Measurements from ENCODE around the gene LDLRAP1. TPM values are rescaled to one million over a fixed set of nuclear protein-coding genes. Genes with fewer than 3 reads are reported as not detected.

The LDLRAP1 gene
- total RNA-seq, 1 experiment from 2014 or later = 26.0 TPM

- TF ChIP-seq REST (IDR thresholded peaks at IDR 0.05; ENCODE audit: low read depth) = no peak
- no peak for TF ChIP-seq EGR1 (IDR thresholded peaks at IDR 0.05; ENCODE audit: low read depth)
- TF ChIP-seq RAD21 (IDR thresholded peaks at IDR 0.05; ENCODE audit: low read depth) = no peak
Measured at GRCh38 chr1:25566730-25567341, 23.4 kb downstream of the LDLRAP1 start (continued).

DNA sequence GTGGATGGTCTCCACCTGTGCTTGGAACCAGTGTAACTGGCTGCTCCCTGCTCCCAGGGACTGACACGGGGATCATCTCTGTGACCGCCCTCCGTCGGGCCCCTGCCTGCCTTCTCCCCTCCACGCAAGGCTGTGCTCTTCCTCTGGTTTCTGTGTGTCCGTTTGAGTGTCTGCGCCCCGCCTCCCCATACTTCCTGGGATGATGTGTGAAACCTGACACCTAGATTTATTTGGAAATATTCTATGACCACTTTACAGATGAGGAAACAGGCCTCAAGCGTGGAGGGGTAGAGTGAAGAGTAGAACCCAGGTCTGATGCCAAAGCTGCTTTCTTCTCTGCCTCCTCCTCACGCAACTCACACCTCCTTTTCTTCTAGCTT, 24.3 kb downstream of the LDLRAP1 start:
- RAD21 ChIA-PET (ENCODE audit: low non-redundant PET in 1 of 2, low total read pairs in 2 of 2, uncharacterized antibody in 2 of 2, unreplicated experiment in 2 of 2) = no interaction called here
- POLR2A ChIA-PET = no interaction called here

More for the DNA sequence above, 24.3 kb downstream of the LDLRAP1 start:
- Histone ChIP-seq H3K9ac (ENCODE audit: low read length) (peak overlapping the region; percentile 69), H4K20me1 (ENCODE audit: insufficient read depth) (no peaks in the 10 kb centered on the region), H3K27me3 (ENCODE audit: insufficient read depth, low read length) (no peaks in the 10 kb centered on the region), H3K79me2 (ENCODE audit: insufficient read depth, low read length) (no peaks in the 10 kb centered on the region), H3K36me3 (ENCODE audit: control insufficient read depth in 1 of 2, insufficient read depth in 2 of 2, low read length in 2 of 2) (peaks cover 5 to 6% of the 10 kb centered on the region in 2 experiments; a peak in 1 of 4 replicates), H3K4me2 (ENCODE audit: low read length) (peak overlapping the region; percentile 94), H3K27ac (ENCODE audit: low read depth, low read length) (peak overlapping the region; percentile 96), H3K9me3 (ENCODE audit: control insufficient read depth in 1 of 2, insufficient read depth in 1 of 2, low read depth in 1 of 2, low read length in 2 of 2) (no peaks in the 10 kb centered on the region), H3K4me1 (ENCODE audit: control insufficient read depth in 1 of 2, insufficient read depth in 2 of 2, low read length in 2 of 2) (peaks cover 34 to 45% of the 10 kb centered on the region in 2 experiments), H3K9me2 (ENCODE audit: insufficient read depth) (no peaks in the 10 kb centered on the region), H3K4me3 (replicated peaks in 1 of 2; ENCODE audit: low read depth in 1 of 2, low read length in 2 of 2) (peak overlapping the region in 1 of 2 experiments; percentile 52; a peak in 1 of 4 replicates), H2AFZ (ENCODE audit: low read depth, low read length, poor library complexity, severe bottlenecking) (no peak overlapping the region)
- DNase-seq (ENCODE audit: low read depth, low spot score) = no peak
- ATAC-seq = no peak
- CTCF ChIA-PET = no interaction called here
- no peak for TF ChIP-seq ZNF274 (IDR thresholded peaks at IDR 0.05; ENCODE audit: low read depth, low read length)
- TF ChIP-seq, protein P1, sequence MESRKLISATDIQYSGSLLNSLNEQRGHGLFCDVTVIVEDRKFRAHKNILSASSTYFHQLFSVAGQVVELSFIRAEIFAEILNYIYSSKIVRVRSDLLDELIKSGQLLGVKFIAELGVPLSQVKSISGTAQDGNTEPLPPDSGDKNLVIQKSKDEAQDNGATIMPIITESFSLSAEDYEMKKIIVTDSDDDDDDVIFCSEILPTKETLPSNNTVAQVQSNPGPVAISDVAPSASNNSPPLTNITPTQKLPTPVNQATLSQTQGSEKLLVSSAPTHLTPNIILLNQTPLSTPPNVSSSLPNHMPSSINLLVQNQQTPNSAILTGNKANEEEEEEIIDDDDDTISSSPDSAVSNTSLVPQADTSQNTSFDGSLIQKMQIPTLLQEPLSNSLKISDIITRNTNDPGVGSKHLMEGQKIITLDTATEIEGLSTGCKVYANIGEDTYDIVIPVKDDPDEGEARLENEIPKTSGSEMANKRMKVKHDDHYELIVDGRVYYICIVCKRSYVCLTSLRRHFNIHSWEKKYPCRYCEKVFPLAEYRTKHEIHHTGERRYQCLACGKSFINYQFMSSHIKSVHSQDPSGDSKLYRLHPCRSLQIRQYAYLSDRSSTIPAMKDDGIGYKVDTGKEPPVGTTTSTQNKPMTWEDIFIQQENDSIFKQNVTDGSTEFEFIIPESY (IDR thresholded peaks at IDR 0.05; ENCODE audit: extremely low read depth, insufficient replicate concordance, low read length) = no peak
- no peak for TF ChIP-seq CEBPB (IDR thresholded peaks at IDR 0.05; ENCODE audit: low read depth)
- intact Hi-C loops (cut with micrococcal nuclease) = loop anchor here (2.0 kb wide), 2 partner anchors 19 to 41 kb away; no protein-coding TSS in a partner anchor
- TSS peak; percentile 26 for BruUV-seq (replicated peaks)

All from HCT116 (cell line).